ENCODE results near the gene DHX9.

- no peak for TF ChIP-seq EZH2 (IDR thresholded peaks at IDR 0.05; ENCODE audit: borderline replicate concordance, low read depth, low read length)
- TF ChIP-seq CTCF (IDR thresholded peaks at IDR 0.05 in 2 of 3, conservative IDR thresholded peaks at IDR 0.05 in 1 of 3; ENCODE audit: insufficient read depth in 2 of 3, low read depth in 1 of 3, low read length in 3 of 3), result no peak
- no peak for TF ChIP-seq RAD21 (CRISPR knock-in tag; conservative IDR thresholded peaks at IDR 0.05 in 1 of 2, IDR thresholded peaks at IDR 0.05 in 1 of 2)
- no peak for TF ChIP-seq FOXM1 (IDR thresholded peaks at IDR 0.05; ENCODE audit: low read depth)
- no peak for TF ChIP-seq FOXM1 (CRISPR knock-in tag; IDR thresholded peaks at IDR 0.05; ENCODE audit: low read depth)
- TF ChIP-seq CLOCK (CRISPR knock-in tag; IDR thresholded peaks at IDR 0.05; ENCODE audit: borderline replicate concordance), result no peak
- no peak for TF ChIP-seq PHF8 (IDR thresholded peaks at IDR 0.05; ENCODE audit: borderline replicate concordance, low read length)
Measured at GRCh38 chr1:182855911-182856310, 16.8 kb downstream of the DHX9 start.

Measured in K562 (cell line).